DMS153 (cell line): ENCODE measurements around the gene SLC25A28.
"Not testable (repeated sequence)": the region's sequence is repeated elsewhere in the genome, so short reads cannot be mapped to it uniquely, and the experiment has no call there.

ENCODE experiments used
- DNase-seq: peaks from one replicate; lab custom pipeline; 2025; lab: John Stamatoyannopoulos, UW

The SLC25A28 gene

GRCh38 chr10:99628923-99629624 is 8.8 kb upstream of the SLC25A28 start:
- DNase-seq: no peak

DNA sequence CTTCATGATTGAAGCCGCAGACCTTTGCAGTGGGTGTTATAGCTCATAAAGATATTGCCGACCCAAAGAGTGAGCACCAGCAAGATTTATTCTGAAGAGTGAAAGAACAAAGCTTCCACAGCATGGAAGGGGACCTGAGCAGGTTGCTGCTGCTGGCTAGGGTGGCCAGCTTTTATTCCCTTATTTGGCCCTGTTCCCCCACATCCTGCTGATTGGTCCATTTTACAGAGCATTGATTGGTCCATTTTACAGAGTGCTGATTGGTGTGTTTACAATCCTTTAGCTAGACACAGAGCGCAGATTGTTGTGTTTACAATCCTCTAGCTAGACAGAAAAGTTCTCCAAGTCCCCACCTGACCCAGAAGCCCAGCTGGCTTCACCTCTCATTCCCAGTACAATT is 4.9 kb upstream of the SLC25A28 start:
- not testable (repeated sequence) for DNase-seq

DNA sequence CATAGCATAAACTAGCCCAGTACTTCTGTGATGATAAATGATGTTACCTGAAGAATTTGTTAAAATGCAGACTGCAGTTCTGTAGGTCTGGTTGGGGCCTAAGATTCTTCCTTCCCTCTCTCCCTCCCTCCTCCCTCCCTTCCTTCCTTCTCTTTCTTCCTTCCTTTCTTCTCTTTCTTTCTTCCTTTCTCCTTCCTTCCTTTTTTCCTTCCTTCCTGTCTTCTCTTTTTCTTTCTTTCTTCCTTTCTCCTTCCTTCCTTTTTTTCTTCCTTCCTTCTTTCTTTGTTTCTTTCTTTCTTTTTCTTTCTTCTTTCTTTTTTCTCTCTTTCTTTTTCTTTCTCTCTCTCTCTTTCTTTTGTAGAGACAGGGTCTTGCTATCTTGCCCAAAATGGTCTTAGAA is 3.7 kb upstream of the SLC25A28 start:
- DNase-seq: no peak

GRCh38 chr10:99621454-99622251 is 1.4 kb upstream of the SLC25A28 start:
- DNase-seq: no peak

GRCh38 chr10:99620711-99621453 is 643 bp upstream of the SLC25A28 start:
- peak; percentile 73 for DNase-seq

GRCh38 chr10:99619090-99619800 is 994 bp downstream of the SLC25A28 start:
- no peak for DNase-seq

DNA sequence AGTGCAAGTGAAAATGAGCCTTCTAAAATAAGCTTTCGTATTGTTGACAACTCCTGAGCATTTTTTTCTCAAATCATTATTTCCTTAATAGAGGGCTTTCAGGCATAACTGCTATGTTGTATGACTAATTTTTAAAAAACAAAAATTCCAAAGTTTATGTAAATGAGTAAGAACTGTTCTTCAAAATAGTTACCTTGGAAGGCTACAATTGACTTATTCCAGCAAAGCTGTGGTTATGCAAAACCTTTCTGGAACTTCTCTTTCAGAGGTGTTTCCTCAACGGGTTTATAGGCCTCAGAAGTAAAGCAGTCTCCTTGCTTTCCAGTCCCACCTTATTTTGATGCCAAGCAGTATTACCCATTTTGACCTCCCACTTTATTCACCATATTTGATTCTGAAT is 2.5 kb downstream of the SLC25A28 start:
- DNase-seq: no peak

DNA sequence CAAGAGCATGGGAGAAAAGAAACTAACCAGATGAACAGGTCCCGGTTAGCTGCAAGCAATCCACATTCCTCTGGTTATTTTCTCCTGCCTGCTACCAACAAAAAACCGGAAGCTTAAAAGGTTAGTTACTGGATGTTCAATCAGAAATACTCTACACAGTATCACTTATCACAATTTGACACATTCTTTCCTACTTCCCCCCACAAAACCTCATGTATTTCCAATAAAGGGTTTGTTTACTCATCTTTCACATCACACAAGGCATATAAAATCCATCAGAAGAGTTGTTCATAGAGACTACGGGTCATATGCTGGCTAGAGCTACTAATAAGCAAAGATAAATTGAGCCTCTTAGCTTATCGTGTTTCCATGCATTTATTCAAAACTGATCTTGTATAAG is 4.8 kb downstream of the SLC25A28 start:
- DNase-seq: no peak

DNA sequence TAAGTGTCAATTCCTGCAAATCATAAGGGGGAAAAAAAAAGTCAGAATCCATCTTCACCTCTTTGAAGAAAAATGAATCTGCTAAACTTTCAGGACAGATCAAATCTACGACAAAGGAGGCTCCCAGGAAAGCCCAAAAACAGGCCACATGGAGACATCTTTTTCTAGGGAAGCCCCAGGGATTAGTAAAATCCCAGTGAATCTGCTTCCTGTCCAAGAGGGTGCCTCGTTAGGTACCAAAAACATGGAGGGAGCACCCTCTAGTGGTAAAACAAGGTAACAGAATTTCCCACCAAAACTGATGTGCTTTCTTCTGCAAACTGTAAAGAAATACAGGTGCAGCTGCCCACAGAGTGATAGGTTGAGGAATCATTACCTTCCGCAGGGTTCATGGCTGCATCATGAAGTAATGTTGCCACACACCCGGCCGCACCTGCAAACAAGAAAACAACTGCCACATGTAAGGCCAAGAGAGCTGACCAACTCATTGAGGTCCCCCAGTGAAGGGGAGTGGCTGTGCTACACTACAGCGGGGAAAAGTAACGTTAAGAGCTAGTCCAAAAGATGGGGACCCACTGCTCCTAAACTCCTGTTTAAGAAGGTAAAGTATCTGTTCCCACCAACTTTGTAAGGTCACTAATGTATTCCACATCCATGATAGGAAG is 7.9 kb downstream of the SLC25A28 start:
- peak; percentile 18 for DNase-seq

DNA sequence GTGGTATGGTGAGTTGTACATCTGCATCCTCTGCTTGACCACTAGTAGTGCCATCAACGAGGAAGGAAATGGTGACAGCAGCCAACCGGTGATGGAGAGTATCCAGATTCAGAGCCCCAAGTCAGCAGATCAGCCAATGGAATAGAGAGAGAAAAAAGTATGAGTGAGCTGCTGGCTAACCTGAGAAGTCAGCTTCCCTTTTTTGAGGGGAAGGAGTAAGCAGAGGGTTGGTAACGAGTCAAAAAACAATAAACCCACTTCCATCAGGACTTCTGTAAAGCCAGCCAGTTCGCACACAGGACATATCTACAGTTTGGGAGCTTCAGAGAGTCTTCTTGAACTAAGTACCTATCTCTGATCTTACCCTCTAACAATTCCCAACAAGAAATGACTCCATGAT is 8.9 kb downstream of the SLC25A28 start:
- DNase-seq: no peak

- DNase-seq: no peak
Observed at GRCh38 chr10:99610221-99610620, 10.0 kb downstream of the SLC25A28 start.

DNA sequence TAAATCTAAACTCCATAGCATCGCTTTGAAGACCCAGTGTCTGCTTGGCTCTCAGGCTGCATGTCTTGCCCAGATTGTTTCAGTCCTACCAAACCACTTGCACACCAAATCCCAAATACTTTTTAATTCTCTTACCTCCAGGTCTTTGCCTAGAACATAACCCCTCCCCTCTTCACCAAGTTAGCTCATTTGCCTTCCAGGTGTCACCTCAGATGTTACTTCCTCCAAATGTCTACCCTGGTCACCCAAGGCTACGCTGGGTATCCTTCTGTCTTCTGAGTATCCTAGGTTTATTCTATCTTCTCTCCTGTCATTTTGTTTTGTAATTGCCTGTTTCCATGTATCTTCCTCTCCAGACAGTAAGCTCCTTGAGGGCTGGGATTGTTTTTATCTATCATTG is 11.1 kb downstream of the SLC25A28 start:
- no peak for DNase-seq

- no peak for DNase-seq
Observed at GRCh38 chr10:99605351-99605750, 14.9 kb downstream of the SLC25A28 start.

DNA sequence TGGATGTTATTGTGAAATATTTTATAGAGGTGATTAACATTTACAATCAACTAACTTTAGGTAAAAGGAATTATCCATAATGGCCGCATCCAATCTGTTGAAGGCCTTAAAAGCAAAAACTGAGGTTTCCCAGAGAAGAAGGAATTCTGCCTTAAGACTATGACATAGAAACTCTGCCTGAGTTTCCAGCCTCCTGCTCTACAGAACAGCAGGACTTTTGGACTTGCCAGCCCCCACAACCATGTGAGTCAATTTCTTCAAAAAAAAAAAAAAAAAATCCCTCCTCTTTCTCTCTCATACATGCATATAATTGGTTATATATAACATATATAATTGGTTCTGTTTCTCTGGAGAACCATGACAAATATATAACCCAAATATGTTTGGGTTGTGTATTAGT is 15.4 kb downstream of the SLC25A28 start:
- no peak for DNase-seq

DNA sequence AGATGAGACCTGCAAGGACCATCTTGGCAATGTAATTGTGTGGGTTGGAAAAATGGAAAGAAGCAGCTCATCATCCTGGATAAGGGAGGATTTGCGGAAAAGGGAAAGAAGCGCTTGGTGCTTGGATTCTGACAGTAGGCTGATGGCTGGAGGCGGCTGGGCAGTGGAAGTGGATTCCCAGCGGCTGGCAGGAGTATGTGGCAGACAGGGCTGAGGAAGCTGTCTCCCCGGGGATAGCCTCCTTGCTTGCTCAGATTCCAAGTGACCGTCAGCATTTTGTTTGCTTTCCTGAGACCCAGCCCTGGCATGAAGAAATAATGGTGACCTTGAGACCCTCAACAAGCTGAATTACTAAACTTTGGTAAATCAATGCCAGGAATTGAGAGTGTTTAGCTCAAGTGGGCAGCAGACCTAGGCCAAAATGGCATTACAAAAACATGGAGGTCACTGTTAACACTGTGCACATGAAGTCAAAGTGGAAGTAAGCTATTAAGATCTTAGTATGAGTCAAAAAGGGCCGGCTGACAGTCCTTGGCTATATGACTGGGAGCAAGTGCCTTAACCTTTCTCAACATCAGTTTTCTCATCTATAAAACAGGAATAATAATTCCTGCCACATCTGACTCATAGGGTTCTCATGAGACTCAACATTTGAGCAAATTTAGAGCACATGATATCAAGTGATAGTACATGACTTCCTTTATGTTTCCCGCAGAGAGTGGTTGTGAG is 21.3 kb downstream of the SLC25A28 start:
- no peak for DNase-seq

DNA sequence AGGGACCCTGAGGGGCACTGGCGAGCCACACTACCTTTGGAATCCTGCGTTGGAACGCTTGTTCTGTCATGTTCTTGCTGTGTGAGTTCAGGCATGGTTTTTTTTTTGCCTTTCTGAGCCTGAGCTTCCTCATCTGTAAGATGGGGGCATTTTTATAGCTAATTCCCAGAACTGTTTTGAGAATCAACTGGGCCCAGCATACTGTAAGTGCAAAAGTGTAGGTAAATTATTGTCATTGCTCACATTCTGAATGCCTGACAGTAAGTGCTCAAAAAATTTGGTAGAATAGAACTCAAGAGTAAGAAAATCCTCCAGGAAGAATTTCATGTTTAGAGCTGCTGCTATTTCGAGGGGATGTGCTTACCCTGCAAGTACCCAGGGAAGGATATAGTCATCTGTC is 22.2 kb downstream of the SLC25A28 start:
- DNase-seq: no peak

- DNase-seq: not testable (repeated sequence)
Observed at GRCh38 chr10:99596708-99597107, 23.5 kb downstream of the SLC25A28 start.

GRCh38 chr10:99595770-99596465 is 24.3 kb downstream of the SLC25A28 start:
- DNase-seq: no peak

- no peak for DNase-seq
Observed at GRCh38 chr10:99595236-99595635, 25.0 kb downstream of the SLC25A28 start.

- DNase-seq: no peak
Observed at GRCh38 chr10:99593312-99593711, 26.9 kb downstream of the SLC25A28 start.
